Pulmonary artery endothelial cell (primary cell): ENCODE results near the gene RPL28. TPM values are rescaled to one million over a fixed set of nuclear protein-coding genes. Genes with fewer than 3 reads are reported as not detected.

Experiments
- DNase-seq: peaks from one replicate; pipeline ENCODE4 v3.0.0-alpha.2; 2011; ENCODE audit warnings: low read depth, low spot score
- total RNA-seq: library from RNA; depleted of rRNA; stranded (reverse); fragments of >200 nt; gene quantifications from 2 replicates; pipeline ENCODE4 v1.2.3, GENCODE V29; 2014

Gene RPL28
- total RNA-seq, 1 donor from 2014 or later = 256 TPM

- no peak for DNase-seq
Observed at GRCh38 chr19:55373306-55373992, 12.3 kb upstream of the RPL28 start.

GRCh38 chr19:55373993-55374757, 11.6 kb upstream of the RPL28 start:
- no peak for DNase-seq

- no peak for DNase-seq
Observed at GRCh38 chr19:55376241-55376933, 9.3 kb upstream of the RPL28 start, which contains the start of gene TMEM190. Gene TMEM190 (plus strand): TSS chr19:55376826. CDS start chr19:55376854, 28 bp downstream.

GRCh38 chr19:55377356-55378131, 8.2 kb upstream of the RPL28 start:
- DNase-seq = no peak

- DNase-seq = no peak
Observed at GRCh38 chr19:55379174-55379573, 6.6 kb upstream of the RPL28 start.

GRCh38 chr19:55382013-55382412, 3.7 kb upstream of the RPL28 start:
- DNase-seq = no peak

- DNase-seq = no peak
Observed at GRCh38 chr19:55382522-55383054, 3.1 kb upstream of the RPL28 start.

GRCh38 chr19:55383279-55384130, 2.2 kb upstream of the RPL28 start:
- peak; percentile 29 for DNase-seq

- no peak for DNase-seq
Observed at GRCh38 chr19:55384131-55384919, 1.4 kb upstream of the RPL28 start, which contains the start of gene TMEM238. Gene TMEM238 (minus strand): TSS chr19:55384292. CDS start chr19:55384259, 33 bp downstream.

- peak; percentile 63 for DNase-seq
Observed at GRCh38 chr19:55384920-55385723, 610 bp upstream of the RPL28 start.

GRCh38 chr19:55386493-55386971, 800 bp downstream of the RPL28 start:
- DNase-seq = no peak

- no peak for DNase-seq
Observed at GRCh38 chr19:55387736-55388497, 2.2 kb downstream of the RPL28 start.

- DNase-seq = no peak
Observed at GRCh38 chr19:55389386-55390317, 3.9 kb downstream of the RPL28 start.

- no peak for DNase-seq
Observed at GRCh38 chr19:55390461-55390880, 4.7 kb downstream of the RPL28 start.

GRCh38 chr19:55391191-55391670, 5.5 kb downstream of the RPL28 start:
- DNase-seq = no peak
